Limb (tissue), 2 donors: ENCODE results near the gene PTK6.
A peak's percentile ranks its signal among the peaks of the same experiment; 100 is the strongest.

ENCODE experiments used
- DNase-seq, 2 donors: peaks; one replicate each; pipeline ENCODE4 v3.0.0-alpha.2; 2016; ENCODE audit errors: extremely low spot score in 2 of 2

Gene PTK6

DNA sequence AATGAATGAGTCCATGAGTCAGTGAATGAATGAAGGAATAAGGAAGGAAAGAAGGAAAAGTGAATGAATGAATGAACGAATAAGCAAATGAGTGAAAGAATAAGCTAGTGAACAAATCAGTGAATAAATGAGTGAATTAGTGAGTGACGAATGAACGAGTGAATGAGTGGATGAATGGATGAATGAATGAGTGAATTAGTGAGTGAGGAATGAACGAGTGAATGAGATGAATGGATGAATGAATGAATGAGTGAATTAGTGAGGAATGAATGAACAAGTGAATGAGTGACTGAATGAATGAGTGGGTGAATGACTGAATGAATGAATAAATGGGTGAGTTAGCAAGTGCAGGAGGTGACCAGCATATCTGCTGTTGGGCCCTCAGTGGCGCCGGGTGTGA, 6.6 kb upstream of the PTK6 start:
- no peak for DNase-seq

DNA sequence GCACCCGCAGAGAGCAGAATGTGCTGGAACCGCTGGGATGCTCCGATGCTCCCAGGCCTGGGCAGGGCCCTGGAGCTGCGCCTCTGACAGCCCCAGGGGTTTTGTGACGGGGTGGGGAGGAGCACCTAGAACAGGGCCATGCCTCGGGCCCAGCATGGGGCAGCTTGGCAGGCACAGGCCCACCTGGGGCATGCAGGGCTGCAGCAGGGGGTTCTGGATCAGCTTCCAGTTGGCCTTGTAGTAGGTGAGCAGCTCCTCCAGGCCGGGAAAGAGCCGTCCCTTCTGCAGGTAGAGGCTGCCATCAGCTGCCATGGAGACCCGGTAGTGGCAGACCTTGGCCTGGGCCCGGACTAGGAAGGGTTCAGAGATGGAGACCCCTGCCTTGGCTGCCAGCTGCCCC, 6.0 kb upstream of the PTK6 start:
- DNase-seq, result no peak

DNA sequence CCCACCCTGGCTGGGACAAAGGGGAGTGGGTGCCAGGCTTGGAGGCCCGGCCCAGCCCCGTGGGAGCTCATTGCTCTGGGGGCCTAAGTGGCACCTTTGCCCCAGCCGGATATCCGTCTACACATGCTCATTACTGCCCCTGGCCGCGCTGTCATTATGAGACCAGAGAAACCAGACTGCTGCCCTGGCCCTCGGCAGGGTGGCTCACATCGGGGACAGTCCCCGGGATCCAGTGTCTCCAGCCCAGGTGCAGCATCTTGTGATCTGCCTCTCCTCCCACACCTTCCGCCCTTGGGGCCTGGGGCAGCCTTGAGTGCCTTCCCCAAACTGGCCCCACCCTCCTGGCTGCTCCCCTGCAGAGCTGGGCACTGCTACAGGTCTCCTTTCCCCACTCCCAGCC, 5.5 kb upstream of the PTK6 start:
- DNase-seq, result no peak

DNA sequence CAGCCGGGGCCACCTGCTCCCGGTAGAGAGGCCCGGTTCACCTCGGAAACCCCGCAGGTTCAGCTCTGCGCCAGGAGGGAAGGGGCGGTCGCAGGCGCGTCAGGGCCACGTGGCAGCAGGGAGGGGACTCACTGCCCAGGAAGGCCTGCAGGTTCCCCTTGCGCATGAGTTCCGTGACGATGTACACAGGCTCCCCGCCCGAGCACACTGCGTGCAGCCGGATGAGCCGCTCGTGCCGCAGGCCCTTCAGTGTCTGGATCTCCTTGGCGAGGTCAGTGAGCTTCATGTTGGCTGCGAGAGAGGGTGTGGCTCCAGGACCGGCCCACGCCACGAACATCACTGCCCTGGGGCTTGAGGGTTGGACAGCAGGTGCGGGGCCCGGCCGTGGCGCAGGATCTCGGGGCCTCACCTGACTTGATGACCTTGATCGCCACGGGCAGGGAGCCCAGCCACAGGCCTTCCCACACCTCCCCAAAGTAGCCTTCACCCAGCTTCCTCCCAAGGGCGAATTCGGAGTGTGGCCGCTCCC, 4.9 kb upstream of the PTK6 start:
- no peak for DNase-seq

DNA sequence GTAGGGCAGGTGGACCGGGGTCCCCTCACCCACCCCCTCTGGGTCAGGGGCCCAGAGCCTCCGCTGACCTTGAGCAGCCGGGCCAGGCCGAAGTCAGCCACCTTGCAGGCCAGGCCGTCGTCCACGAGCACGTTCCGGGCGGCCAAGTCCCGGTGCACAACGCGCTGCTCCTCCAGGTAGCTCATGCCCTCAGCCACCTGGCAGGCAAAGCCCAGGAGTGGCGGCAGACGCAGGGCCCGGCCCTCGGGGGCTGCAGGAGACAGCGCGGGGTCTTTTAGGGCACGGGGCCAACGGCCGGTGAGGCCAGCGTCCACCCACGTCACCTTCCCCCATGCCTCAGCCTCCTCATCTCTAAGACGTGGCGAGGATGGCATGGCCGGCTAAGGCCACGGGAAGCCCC, 4.2 kb upstream of the PTK6 start:
- DNase-seq, result no peak

DNA sequence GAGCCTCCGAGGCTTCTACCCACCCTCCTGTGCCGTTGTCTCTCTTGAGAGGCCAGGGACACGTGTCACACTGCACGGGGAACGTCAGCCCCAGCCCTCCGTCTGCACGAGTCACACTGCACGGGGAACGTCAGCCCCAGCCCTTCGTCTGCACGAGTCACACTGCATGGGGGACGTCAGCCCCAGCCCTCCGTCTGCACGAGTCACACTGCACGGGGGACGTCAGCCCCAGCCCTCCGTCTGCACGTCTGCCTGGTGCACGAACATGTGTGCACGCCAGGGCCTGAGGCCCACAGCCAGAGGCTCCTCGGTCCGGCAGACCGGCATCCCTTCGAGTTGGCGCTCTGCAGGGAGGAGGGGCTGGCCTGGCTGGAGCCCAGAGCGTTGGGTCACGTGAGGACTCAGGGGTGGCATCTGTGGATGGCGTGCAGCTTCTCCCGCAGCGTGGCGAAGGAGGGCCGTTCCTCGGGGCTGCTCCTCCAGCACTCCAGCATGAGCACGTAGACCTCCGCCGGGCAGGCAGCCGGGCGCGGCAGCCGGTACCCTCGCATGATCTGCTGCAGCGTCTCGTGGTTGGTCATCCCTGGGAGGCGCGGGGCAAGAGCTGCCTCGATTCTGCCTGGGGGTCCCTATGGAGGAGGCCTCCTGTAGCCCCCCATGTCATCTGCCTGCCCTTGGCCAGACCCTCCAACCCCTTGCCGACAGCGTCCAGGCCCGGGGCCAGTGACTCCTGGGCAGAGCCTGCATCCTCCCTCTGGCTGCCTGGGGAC, 3.4 kb upstream of the PTK6 start:
- DNase-seq, result no peak

DNA sequence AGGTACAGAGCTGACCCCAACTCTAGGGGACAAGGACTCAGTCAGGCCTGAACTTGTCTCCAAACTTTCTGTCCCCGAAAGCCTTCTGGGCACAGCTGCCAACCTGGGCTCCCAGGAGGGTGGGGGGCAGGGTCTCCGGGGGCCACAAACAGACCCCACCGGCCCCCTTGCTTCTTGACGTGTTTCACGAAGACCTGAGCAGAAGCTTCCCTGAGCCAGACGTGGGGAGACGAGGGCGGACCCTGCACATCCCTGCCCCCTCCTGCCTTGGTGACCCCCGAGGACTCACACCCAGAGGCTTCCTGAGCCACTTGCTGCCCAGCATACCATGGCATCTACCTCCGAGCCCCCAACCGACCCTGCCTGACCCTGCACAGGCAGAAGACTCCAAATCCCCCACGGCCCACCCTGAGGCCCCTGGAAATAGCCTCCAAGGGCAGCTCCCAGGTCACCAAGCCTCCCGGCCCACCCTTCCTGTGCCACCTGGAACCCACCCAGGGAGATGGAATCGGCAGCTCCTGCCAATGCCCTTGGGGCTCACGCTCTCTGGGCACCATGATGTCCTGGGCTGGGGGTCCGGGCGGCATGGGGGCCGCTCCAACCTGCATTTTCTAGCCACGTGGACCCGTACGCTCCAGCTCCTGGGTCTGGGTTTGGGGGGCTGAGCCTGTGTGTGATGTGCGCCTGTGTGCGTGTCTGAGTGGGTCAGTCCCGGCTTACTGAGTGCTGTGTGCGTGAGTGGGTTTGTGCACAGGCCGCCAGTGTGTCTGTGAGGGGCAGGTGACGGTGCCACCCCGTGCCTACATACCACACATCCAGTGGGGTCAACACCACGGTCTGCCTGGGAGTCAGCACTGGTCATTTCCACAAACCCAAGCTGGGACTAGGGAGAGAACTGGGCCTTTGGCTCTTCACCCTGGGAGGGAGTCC, 2.5 kb upstream of the PTK6 start:
- DNase-seq, result no peak

DNA sequence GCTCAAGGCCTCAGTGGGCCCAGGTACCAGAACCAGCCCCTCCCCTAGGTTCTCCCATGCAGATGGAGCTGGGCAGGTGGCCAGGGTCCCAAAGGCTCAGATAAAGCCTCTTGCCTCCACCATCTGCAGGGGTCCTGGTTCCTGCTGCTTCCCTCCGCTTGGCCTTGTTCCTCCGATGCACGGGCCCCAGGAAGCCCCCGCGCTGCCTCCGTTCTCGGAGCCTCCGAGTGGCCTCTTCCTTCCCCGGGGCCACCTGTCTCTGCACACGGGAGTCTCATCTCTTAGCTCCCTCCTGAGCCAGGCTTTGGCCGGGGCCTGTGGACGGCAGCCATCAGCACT, 1.9 kb upstream of the PTK6 start:
- no peak for DNase-seq

DNA sequence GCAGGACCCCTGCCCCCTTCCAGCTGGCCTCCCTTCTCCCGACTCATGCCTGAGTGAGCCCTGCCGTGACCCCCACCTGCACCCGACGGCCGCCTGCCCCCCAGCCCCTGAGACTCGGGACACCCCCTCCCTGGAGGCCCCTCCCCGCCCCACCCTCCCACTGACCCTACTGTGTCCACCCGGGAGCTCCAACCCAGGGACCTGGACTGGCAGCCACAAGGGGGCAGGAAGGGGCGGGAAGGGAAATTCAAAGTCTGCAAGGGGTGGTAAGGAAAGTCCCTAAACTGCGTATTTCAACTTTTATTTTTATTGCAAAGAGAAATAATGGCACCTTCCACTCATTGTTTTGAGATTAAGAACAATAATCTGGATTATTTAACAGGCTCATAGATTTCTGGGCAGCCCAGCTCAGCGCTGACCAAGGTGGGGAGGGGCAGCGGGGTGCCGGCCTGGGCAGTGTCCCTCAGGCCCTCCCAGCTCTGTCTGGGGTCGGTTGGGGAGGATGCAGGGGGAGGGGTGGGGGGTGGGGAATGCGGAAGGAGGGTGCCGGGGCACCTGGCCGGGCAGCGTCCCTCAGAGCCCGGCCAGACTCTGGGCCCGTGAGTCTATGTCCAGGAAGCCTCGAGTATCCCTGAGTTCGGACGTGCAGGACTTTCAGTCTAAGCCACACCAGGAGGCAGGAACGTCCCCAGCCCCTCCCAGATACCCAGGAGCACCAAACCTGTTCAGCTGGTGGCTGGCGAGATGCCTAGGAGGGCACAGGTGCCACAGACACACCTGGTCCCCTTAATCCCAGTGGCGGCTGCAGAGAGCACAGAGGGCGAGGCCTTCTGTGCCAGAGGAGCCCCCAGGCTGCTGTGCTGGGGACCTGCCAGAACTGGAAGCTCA, 1.3 kb upstream of the PTK6 start:
- DNase-seq, result no peak

DNA sequence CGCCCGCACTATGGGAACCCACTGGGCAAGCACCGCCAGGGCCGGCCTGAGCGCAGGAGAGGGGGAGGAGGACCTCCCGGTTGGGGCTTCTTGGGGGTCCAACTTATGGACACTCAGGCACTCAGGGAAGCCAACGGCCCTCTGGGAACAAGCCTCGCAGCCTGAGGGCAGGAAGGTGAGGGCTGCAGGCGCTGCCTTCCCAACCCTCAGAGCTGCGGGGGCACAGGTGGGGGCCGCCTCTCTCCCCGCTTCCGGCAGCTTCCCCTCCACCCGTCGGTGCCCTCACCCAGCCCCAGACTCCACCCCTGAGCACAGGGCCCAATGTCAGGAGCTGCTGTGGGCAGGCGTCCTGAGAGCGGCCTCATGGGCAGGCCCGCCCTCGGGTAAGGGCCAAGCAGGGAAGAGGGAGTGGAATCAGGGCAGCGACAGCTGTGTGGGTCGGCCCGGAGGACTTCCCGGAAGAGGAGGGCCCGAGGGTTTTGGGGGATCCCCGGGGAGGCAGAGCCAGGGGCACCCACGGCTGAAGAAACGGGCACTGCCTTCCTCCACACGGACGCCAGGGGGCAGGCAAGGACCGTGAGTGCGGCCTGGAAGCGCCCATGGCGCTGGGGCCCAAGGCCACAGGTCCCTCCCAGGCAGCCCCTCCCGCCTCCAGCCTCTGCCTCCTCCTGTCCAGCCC, 488 bp upstream of the PTK6 start:
- peak; percentile 73 to 87 for DNase-seq

DNA sequence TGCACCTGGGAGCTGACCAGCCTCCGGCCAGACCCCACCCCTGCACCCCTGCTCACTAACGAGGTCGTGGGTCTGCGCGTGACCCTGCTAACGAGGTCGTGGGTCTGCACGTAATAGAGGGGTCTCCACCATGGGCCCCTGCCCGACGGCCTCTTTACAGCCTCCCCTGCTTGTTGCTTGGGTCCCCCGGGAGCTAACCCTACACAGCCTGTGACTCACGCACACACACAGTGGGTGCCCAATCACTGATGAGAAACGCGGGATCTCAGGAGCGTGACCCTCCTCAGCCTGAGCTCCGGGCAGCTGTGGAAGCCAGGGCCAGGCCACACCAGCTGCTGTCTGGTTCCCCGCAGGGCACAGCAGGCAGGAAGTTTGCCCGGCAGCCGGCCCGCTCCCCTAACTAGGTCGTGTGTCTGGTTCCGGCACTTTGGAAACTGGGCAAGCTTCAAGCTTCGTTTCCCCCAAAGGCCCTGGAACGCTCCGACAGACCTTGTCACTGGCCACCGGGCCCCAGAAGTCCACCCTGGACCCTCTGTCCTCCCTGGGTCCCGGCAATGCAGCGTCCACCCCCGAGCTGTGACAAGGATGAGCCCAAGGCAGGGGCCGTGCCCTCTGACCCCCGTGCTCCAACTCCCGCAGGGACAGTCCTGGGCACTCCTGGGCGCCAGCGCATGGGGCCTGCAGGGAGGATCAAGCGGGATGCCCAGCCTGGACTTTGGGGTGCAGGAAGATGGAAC, 767 bp downstream of the PTK6 start:
- no peak for DNase-seq

DNA sequence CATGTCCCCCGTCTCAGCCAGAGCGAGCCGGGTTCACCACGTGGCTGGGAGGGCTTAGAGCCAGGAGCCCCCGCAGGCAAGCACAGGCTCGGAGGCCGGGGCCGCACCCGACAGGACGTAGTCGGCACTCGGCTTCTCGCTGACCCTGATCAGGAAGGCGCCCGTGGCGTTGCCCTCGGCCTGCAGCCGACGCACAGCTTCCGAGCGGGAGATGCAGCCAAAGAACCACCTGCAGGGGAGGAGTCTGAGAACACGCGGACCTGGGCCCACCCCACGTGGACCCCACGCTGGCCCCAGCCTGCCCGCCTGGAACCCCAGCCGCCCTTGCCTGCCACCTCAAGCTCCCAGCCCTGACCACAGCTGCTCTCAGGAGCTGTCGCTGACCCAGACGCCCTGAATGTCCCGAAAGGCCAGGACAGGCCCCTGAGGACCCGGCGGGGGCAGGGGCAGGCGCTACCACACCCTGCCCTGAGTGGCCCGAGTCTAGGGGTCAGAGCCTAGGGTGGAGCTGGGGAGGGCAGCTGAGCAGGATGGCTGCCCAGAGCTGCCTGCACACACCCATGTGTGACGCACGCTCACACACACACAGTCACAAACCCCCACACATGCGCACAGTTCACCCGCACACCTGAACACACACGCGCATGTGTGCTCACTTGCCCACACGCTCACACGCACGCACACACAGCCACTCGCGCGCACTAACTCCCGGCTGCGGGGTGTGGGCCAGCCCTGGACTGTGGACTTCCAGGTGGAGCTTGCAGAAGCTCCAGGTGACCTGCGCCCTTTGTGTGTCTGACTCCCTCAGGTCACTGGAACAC, 2.1 kb downstream of the PTK6 start:
- DNase-seq, result no peak

DNA sequence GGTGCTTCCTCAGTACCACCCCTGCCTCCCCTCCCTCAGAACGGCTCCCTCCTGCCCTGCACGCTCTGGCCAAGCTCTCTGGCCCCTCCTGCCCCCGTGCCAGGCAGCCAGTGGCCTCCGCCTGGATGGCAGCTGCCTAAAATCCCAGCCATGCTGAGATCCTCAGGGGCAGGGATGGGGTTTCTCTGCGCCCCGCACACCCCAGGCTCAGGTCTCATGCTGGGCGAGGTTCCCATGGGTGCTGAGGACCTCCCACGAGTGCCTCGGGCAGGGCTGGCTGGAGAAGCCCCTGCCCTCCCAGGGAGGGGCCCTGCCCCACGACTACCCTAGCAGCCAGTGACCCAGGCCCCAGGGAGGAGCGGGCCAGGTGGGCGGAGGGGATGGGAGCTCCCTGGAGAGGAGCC, 2.7 kb downstream of the PTK6 start:
- no peak for DNase-seq

DNA sequence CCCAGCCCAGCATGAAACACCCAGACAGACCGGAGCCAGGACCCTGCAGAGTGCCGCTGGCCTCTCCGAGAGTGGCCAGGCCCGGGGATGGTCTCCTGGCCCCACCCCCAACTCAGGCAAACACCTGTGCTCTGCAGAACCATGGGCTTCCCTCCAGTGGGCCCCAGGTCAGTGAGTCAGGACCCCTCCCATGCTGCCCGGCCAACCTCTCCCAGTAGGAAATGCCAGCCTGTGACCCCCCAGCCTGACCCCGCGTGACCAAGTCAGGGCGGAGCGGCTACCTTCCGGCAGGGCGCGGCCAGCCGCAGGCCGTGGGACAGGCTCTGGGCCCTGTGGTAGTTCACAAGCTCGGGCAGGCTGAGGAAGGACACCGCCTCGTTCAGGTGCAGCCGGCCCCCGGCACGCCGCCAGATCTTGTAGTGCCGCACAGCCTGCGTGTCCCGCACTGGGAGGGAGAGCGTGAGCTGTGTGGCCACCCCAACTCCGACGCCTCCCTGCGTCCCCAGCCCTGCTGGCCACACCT, 3.2 kb downstream of the PTK6 start:
- DNase-seq, result peak in 1 of 2 donors; percentile 46

DNA sequence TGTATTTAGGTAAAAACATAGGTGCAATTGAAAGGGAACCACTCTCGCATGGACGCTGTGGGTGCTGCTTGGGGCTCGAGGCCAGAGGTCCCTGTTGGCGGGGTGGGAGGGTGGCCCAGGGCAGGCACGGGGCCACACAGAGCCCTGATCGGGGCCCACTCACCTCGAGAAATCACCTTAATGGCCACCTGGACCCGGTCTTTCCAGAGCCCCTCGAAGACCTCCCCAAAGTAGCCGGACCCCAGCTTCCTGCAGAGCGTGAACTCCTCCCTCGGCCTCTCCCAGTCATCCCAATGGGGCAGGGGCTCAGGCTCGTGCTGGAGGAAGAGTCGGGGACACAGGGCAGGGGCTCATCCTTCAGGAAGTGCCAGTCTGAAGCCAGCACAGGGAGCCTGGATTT, 3.8 kb downstream of the PTK6 start:
- no peak for DNase-seq

DNA sequence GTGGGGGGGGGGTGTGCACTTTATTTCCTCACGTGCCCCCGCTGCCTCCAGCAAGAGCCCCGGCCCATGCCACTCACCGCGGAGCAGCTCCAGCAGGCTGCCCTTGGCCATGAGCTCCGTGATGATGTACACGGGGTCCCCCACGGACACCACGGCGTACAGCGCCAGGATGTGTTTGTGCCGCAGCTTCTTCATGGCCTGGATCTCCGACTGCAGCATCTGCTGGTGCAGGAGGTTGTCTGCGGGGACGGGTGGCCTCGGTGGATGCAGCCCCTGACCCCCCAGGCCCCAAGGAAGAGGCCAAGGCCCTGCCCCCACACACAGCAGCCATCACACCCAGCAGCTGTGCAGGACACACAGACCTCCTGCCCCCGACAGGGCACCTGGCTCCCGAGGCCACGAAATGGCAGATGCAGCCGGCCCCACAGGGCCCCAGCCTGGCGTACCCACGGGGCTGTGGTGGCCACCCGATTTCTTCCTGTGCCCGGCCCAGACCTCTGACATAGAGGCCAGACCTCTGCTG, 4.7 kb downstream of the PTK6 start:
- peak in 1 of 2 donors; percentile 33 for DNase-seq

DNA sequence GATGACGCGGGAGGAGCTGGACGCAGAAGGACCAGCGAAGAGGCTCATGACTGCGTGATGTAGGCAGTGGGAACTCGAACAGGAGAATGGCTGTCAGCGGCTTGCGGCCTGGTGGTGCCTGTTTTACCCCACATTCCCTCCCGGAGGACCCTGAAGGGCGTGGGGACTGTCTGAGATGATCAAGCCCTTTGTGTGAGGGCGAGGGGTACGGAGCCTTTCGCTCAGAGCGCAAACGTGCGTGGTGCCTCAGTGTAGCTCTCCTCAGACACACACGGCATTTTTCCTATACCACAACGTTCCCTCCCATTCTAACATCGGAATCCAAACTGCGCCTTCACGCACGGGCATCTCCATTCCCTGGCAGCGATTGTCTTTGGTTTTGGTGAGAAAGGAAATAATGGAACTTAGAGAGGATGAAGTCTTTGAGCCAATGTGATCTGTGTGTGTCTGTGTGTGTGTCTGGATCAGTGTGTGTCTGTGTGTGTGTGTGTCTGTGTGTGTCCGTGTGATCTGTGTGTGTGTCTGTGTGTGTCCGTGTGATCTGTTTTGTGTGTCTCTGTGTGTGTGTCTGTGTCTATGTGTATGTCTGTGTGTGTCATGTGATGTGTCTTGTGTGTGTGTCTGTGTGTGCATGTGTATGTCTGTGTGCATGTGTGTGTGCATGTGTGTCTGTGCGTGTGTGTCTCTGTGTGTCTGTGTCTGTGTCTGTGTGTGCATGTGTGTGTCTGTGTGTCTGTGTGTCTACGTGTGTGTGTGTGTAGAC, 5.3 kb downstream of the PTK6 start:
- DNase-seq, result peak in 1 of 2 donors; percentile 27

DNA sequence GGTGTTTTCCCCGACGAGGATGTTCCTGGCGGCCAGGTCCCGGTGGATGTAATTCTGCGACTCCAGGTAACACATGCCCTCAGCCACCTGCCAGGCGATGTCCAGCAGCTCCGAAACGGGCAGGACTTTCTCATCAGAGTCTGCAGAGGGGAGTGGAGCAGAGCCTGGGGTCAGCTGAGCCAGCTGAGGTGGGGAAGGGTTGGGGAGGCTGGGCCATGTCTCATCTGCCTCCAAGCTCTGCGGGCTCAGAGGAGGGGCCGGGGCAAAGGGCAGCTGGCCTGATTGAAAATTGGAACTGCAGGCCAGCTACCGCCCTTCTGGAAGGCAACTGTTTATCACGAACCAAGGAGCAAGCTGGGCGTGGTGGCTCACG, 6.4 kb downstream of the PTK6 start:
- DNase-seq, result peak in 1 of 2 donors; percentile 27
